Measurements from ENCODE around the gene TOMM40.
"Not testable (repeated sequence)": the region's sequence is repeated elsewhere in the genome, so short reads cannot be mapped to it uniquely, and the experiment has no call there.

GRCh38 chr19:44911896-44912295 is 20.8 kb downstream of the TOMM40 start:
- TF ChIP-seq CTCF (IDR thresholded peaks at IDR 0.05 in 4 of 5, conservative IDR thresholded peaks at IDR 0.05 in 1 of 5); POLR2A (IDR thresholded peaks at IDR 0.05): not testable (repeated sequence)
